HG03060 (cell line): ENCODE results near the gene NME2.

Experiments
- ATAC-seq: cut with Tn5 transposase; IDR thresholded peaks from one replicate; pipeline ENCODE4 v1.9.1; 2021; ENCODE audit warnings: low read depth, moderate number of reproducible peaks; ENCODE audit not compliant: unreplicated experiment

The NME2 gene

GRCh38 chr17:51200295-51200694 lies 34.1 kb downstream of the NME2 start:
- no peak for ATAC-seq

- ATAC-seq: no peak
These were observed 34.6 kb downstream of the NME2 start for GRCh38 chr17:51200846-51201245.

- ATAC-seq: no peak
These were observed 37.6 kb downstream of the NME2 start for GRCh38 chr17:51203838-51204237.

GRCh38 chr17:51214920-51215319 lies 48.7 kb downstream of the NME2 start:
- no peak for ATAC-seq

DNA sequence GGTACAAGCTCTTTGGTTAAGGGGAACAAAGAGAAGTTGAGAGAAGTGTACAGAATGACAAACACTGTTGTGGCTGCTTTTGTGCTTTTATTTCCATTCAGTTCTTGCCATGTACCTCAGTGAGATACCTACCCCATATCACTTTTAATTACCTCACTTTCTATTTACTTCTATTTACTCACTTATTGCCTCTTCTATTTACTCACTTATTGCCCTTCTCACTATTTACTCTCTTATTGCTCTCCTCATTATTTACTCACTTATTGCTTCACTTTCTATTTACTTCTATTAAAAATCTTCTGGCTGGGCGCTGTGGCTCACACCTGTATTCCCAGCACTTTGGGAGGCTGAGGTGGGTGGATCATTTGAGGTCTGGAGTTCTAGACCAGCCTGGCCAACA lies 51.7 kb downstream of the NME2 start:
- no peak for ATAC-seq

DNA sequence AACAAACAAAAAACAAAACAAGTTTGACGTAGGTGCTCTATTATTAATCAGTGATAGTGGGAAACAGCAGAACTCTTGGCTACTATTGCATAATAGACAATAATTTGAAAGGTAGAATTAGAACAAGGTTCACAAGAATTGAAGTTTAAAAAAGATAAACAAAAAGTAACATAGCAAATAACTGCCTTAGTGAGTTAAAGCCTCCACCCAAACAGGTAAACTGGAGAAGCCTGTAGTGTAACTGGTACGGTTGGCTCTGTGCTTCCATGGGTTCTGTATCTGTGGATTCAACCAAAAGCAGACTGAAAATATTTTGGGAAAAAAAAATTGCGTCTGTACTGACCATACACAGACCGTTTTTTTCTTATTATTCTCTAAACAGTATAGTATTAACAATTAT lies 55.1 kb downstream of the NME2 start:
- ATAC-seq: no peak
